A673 (cell line): ENCODE measurements around the gene PIGT. TPM values are rescaled to one million over a fixed set of nuclear protein-coding genes. Genes with fewer than 3 reads are reported as not detected.

ENCODE experiments used
- BruUV-seq: library from RNA; stranded (reverse); fragments of 400-500 nt; replicated peaks from 2 replicates; lab custom pipeline; 2021; lab: Mats Ljungman, UMichigan
- CTCF ChIA-PET: fragments of 300-600 bp; sonication (Branson Sonifier 250); formaldehyde crosslinking; loops from one replicate; lab custom pipeline; 2022; ENCODE audit warnings: antibody characterized with exemption; lab: Charles Lee
- POLR2A ChIA-PET: fragments of 300-600 bp; sonication (Branson Sonifier 250); formaldehyde crosslinking; loops from one replicate; lab custom pipeline; 2022; ENCODE audit warnings: antibody characterized with exemption; ENCODE audit not compliant: low non-redundant PET; lab: Charles Lee
- DNase-seq: peaks from one replicate; pipeline ENCODE4 v3.0.0-alpha.2; 2015; ENCODE audit warnings: low spot score
- H3K27ac ChIP-seq: fragments of 200-600 bp; sonication (generic); 2 replicates; pipeline ENCODE4 v1.5.1; 2016; ENCODE audit warnings: mixed run types, low read depth, mild to moderate bottlenecking, mixed read lengths, antibody characterized with exemption, low read length; ENCODE audit not compliant: poor library complexity, severe bottlenecking
- H3K27me3 ChIP-seq: fragments of 200-600 bp; sonication (generic); replicated peaks from 2 replicates; pipeline ENCODE4 v1.6.1; 2017; ENCODE audit warnings: mixed run types, low read depth, mild to moderate bottlenecking, mixed read lengths, antibody characterized with exemption, low read length; ENCODE audit not compliant: insufficient read depth, poor library complexity
- H3K36me3 ChIP-seq: fragments of 200-600 bp; sonication (generic); 2 replicates; pipeline ENCODE4 v1.6.1; 2016; ENCODE audit warnings: mixed run types, mild to moderate bottlenecking, mixed read lengths, antibody characterized with exemption, low read length; ENCODE audit not compliant: insufficient read depth, poor library complexity, severe bottlenecking
- H3K4me1 ChIP-seq: fragments of 200-600 bp; sonication (generic); 2 replicates; pipeline ENCODE4 v1.6.1; 2017; ENCODE audit warnings: mixed run types, mild to moderate bottlenecking, mixed read lengths, antibody characterized with exemption, low read length; ENCODE audit not compliant: insufficient read depth, poor library complexity, severe bottlenecking
- H3K4me3 ChIP-seq: fragments of 200-600 bp; sonication (generic); 2 replicates; pipeline ENCODE4 v1.5.1; 2016; ENCODE audit warnings: low read depth, mixed run types, mild to moderate bottlenecking, mixed read lengths, low read length; ENCODE audit not compliant: poor library complexity, severe bottlenecking
- H3K9me3 ChIP-seq: fragments of 200-600 bp; sonication (generic); 2 replicates; pipeline ENCODE4 v1.6.1; 2016; ENCODE audit warnings: mixed run types, low read depth, mild to moderate bottlenecking, mixed read lengths, antibody characterized with exemption, low read length; ENCODE audit not compliant: poor library complexity, severe bottlenecking
- CTCF ChIP-seq: fragments of 300-800, 200-600 bp; sonication (generic); conservative IDR thresholded peaks from 2 replicates; pipeline ENCODE4 v1.5.1; 2017; ENCODE audit warnings: low read depth, mild to moderate bottlenecking, antibody characterized with exemption, low read length, moderate library complexity, mixed read lengths
- EZH2 ChIP-seq: fragments of 200-600 bp; sonication (generic); IDR thresholded peaks from 2 replicates; pipeline ENCODE4 v1.6.1; 2017; ENCODE audit warnings: borderline replicate concordance, low read depth, mild to moderate bottlenecking, mixed read lengths, antibody characterized with exemption, low read length; ENCODE audit not compliant: poor library complexity, severe bottlenecking
- intact Hi-C: fragments of 100-400 bp; cut with micrococcal nuclease; formaldehyde crosslinking; loops from one replicate; pipeline ENCODE4 v1.10.0; 2022; ENCODE audit not compliant: unreplicated experiment
- total RNA-seq: library from RNA; stranded (reverse); gene quantifications from 2 replicates; pipeline ENCODE4 v1.2.3, GENCODE V29; 2021

The PIGT gene
- total RNA-seq, 1 experiment from 2014 or later = 97.2 TPM

- no TSS peak for BruUV-seq
- no peaks in the 10 kb centered on the region for H3K4me1 ChIP-seq
- POLR2A ChIA-PET = no interaction called here
- CTCF ChIA-PET = no interaction called here
- TF ChIP-seq CTCF (peak; percentile 50), EZH2 (no peak)
- no peak overlapping the region for H3K27ac ChIP-seq
- H3K36me3 ChIP-seq = no peaks in the 10 kb centered on the region
- no peaks in the 10 kb centered on the region for H3K27me3 ChIP-seq
- intact Hi-C loops = loop anchor here (10.0 kb wide), 1 partner anchor 318 kb away; no protein-coding TSS in a partner anchor
- DNase-seq = peak; percentile 49
- no peak overlapping the region for H3K4me3 ChIP-seq
- H3K9me3 ChIP-seq = no peaks in the 10 kb centered on the region
Measured at GRCh38 chr20:45456632-45457031, 40.7 kb downstream of the PIGT start.

DNA sequence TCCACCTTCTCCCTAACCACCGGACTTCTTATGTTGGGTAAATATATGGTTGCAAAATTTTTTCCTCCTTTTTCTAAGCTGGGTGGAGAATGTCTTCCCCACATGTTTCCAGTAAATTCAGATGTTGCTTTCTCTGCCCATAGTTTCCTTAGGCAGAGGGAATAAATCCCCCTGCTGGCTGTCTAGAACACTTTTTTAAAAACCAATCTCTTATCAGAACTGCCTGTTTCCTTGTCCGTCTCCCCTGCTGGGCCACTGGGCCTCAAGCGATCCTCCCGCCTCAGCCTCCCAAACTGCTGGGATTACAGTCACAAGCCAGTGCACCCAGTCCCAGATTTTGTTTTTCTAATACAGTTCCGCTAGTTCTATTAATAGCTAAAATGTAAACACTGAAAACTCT, 43.7 kb downstream of the PIGT start:
- H3K4me3 ChIP-seq = no peak overlapping the region
- no peaks in the 10 kb centered on the region for H3K36me3 ChIP-seq
- TF ChIP-seq CTCF (0 out of 2 replicates have a peak, but pooled peaks have one; percentile 26), EZH2 (no peak)
- intact Hi-C loops = loop anchor here (10.0 kb wide), 1 partner anchor 315 kb away; no protein-coding TSS in a partner anchor
- peak; percentile 19 for DNase-seq
- ChIA-PET POLR2A (no interaction called here), CTCF (no interaction called here)
- H3K27me3 ChIP-seq = peaks cover 25% of the 10 kb centered on the region
- H3K4me1 ChIP-seq = no peaks in the 10 kb centered on the region
- no peaks in the 10 kb centered on the region for H3K9me3 ChIP-seq
- no peak overlapping the region for H3K27ac ChIP-seq
- BruUV-seq = no TSS peak

DNA sequence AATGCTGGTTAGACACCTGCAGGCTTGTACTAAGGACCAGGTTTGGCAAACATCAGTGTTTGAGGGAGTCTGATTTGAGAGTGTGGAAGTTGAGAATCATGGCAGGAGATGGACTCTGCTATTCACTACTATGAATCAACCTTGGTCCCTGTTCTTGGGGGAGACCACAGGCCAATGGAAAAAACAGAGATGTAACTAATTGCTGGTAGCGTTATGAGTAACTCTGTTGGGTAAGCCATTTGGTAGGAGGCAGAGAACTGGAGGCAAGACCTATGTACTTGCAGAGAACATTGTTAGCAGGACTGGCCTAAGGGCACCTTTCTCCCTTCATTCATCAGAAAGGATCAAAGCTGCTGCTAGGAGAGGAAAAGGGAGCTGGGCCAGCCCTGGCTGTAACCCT, 45.3 kb downstream of the PIGT start:
- Histone ChIP-seq H3K4me1 (no peaks in the 10 kb centered on the region), H3K27me3 (peaks cover 41% of the 10 kb centered on the region), H3K4me3 (no peak overlapping the region), H3K9me3 (no peaks in the 10 kb centered on the region), H3K27ac (no peak overlapping the region), H3K36me3 (no peaks in the 10 kb centered on the region)
- BruUV-seq = no TSS peak
- POLR2A ChIA-PET = no interaction called here
- CTCF ChIA-PET = no interaction called here
- intact Hi-C loops = no loop called here
- no peak for DNase-seq
- TF ChIP-seq CTCF = no peak
- TF ChIP-seq EZH2 = no peak
